ENCODE results near the gene CHMP6. TPM values are rescaled to one million over a fixed set of nuclear protein-coding genes. Genes with fewer than 3 reads are reported as not detected.

Gene CHMP6
- total RNA-seq, 1 experiment from 2014 or later = 15.0 TPM

DNA sequence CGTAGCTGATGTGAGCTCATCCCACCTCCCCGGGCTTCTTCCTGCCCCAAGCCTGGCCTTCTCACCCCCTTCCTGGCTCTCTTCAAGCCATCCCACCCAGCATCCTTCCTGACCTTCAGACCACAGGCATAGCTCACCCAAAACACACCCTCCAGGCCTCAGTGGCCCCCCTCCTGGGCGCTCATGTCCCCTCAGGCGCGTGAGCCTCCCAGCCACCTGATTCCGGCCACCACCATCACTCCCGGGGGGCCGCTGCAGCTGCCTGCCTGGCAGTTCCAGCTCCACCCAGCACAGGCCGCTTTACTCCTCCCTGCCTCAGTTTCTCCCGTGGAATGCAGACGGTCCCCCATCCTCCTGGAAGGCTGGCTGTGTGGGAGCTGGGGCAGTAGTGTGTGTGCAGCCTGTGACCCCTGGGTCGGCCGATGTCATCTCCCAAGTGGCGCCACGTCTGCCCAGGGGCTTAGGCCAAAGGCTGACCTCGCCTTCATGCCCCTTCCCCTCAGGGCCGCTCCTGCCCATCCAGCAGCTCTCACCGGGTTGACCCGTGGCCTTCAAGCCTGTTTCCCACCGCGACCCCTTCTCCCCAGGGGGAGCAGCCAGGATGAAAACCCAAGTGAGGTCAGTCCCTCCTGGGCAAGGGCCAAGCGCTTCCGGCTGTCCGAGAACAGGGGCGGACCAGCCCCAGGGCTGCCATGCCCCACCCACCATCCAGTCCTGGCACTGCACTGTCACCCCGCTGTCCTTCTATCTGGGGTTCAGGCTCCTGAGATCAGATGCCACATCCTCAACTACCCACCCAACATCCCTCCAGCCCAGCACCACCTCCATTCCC is 11.9 kb upstream of the CHMP6 start (continued):
- TF ChIP-seq AFF4 (CRISPR knock-in tag; IDR thresholded peaks at IDR 0.05; ENCODE audit: borderline replicate concordance) = no peak
- TF ChIP-seq, protein P1, sequence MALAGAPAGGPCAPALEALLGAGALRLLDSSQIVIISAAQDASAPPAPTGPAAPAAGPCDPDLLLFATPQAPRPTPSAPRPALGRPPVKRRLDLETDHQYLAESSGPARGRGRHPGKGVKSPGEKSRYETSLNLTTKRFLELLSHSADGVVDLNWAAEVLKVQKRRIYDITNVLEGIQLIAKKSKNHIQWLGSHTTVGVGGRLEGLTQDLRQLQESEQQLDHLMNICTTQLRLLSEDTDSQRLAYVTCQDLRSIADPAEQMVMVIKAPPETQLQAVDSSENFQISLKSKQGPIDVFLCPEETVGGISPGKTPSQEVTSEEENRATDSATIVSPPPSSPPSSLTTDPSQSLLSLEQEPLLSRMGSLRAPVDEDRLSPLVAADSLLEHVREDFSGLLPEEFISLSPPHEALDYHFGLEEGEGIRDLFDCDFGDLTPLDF (CRISPR knock-in tag; IDR thresholded peaks at IDR 0.05) = no peak

- H3K27ac Mint-ChIP-seq = no peak overlapping the region
- ChIA-PET CTCF (interaction anchor here (1.0 to 1.9 kb wide), 7 partner anchors 10 to 554 kb away, joined by 3 to 8 read pairs (median 4); partner anchors contain the start of gene CHMP6), POLR2A (no interaction called here)
- DNase-seq (ENCODE audit: low spot score) (no peak), ATAC-seq (no peak)
- H3K4me1 Mint-ChIP-seq = peaks cover 3% of the 10 kb centered on the region
- no peaks in the 10 kb centered on the region for H3K36me3 Mint-ChIP-seq
- no peaks in the 10 kb centered on the region; the same call in 1 of the 2 replicates for H3K27me3 Mint-ChIP-seq (ENCODE audit: low read depth)
- TF ChIP-seq, protein P2, sequence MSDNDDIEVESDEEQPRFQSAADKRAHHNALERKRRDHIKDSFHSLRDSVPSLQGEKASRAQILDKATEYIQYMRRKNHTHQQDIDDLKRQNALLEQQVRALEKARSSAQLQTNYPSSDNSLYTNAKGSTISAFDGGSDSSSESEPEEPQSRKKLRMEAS (CRISPR knock-in tag; IDR thresholded peaks at IDR 0.05) = no peak
- TF ChIP-seq, protein P3, sequence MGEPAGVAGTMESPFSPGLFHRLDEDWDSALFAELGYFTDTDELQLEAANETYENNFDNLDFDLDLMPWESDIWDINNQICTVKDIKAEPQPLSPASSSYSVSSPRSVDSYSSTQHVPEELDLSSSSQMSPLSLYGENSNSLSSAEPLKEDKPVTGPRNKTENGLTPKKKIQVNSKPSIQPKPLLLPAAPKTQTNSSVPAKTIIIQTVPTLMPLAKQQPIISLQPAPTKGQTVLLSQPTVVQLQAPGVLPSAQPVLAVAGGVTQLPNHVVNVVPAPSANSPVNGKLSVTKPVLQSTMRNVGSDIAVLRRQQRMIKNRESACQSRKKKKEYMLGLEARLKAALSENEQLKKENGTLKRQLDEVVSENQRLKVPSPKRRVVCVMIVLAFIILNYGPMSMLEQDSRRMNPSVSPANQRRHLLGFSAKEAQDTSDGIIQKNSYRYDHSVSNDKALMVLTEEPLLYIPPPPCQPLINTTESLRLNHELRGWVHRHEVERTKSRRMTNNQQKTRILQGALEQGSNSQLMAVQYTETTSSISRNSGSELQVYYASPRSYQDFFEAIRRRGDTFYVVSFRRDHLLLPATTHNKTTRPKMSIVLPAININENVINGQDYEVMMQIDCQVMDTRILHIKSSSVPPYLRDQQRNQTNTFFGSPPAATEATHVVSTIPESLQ (CRISPR knock-in tag; IDR thresholded peaks at IDR 0.05) = no peak
- TF ChIP-seq TP53 (CRISPR knock-in tag; IDR thresholded peaks at IDR 0.05) (no peak), ETV6 (CRISPR knock-in tag; IDR thresholded peaks at IDR 0.05) (no peak), ZNF263 (CRISPR knock-in tag; IDR thresholded peaks at IDR 0.05; ENCODE audit: low read depth) (no peak), IRF2 (CRISPR knock-in tag; IDR thresholded peaks at IDR 0.05; ENCODE audit: borderline replicate concordance, low read depth) (no peak), SMAD3 (CRISPR knock-in tag; IDR thresholded peaks at IDR 0.05; ENCODE audit: borderline replicate concordance) (no peak), NR2C2 (CRISPR knock-in tag; IDR thresholded peaks at IDR 0.05) (no peak), GRHL2 (CRISPR knock-in tag; IDR thresholded peaks at IDR 0.05; ENCODE audit: insufficient replicate concordance, severe bottlenecking) (no peak), RORB (CRISPR knock-in tag; IDR thresholded peaks at IDR 0.05) (no peak), TCF7 (CRISPR knock-in tag; IDR thresholded peaks at IDR 0.05; ENCODE audit: low read depth) (no peak), FOXP1 (CRISPR knock-in tag; IDR thresholded peaks at IDR 0.05; ENCODE audit: borderline replicate concordance) (no peak), NR3C1 (CRISPR knock-in tag; conservative IDR thresholded peaks at IDR 0.05; ENCODE audit: low read depth) (no peak), RELA (CRISPR knock-in tag; IDR thresholded peaks at IDR 0.05; ENCODE audit: borderline replicate concordance) (no peak)
- TF ChIP-seq, protein P4, sequence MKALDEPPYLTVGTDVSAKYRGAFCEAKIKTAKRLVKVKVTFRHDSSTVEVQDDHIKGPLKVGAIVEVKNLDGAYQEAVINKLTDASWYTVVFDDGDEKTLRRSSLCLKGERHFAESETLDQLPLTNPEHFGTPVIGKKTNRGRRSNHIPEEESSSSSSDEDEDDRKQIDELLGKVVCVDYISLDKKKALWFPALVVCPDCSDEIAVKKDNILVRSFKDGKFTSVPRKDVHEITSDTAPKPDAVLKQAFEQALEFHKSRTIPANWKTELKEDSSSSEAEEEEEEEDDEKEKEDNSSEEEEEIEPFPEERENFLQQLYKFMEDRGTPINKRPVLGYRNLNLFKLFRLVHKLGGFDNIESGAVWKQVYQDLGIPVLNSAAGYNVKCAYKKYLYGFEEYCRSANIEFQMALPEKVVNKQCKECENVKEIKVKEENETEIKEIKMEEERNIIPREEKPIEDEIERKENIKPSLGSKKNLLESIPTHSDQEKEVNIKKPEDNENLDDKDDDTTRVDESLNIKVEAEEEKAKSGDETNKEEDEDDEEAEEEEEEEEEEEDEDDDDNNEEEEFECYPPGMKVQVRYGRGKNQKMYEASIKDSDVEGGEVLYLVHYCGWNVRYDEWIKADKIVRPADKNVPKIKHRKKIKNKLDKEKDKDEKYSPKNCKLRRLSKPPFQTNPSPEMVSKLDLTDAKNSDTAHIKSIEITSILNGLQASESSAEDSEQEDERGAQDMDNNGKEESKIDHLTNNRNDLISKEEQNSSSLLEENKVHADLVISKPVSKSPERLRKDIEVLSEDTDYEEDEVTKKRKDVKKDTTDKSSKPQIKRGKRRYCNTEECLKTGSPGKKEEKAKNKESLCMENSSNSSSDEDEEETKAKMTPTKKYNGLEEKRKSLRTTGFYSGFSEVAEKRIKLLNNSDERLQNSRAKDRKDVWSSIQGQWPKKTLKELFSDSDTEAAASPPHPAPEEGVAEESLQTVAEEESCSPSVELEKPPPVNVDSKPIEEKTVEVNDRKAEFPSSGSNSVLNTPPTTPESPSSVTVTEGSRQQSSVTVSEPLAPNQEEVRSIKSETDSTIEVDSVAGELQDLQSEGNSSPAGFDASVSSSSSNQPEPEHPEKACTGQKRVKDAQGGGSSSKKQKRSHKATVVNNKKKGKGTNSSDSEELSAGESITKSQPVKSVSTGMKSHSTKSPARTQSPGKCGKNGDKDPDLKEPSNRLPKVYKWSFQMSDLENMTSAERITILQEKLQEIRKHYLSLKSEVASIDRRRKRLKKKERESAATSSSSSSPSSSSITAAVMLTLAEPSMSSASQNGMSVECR (CRISPR knock-in tag; IDR thresholded peaks at IDR 0.05; ENCODE audit: borderline replicate concordance) = no peak
- H3K9me3 Mint-ChIP-seq = peaks cover 7% of the 10 kb centered on the region
- H3K4me3 Mint-ChIP-seq = peak overlapping the region; percentile 68
These were observed 11.1 kb upstream of the CHMP6 start for GRCh38 chr17:80980397-80981061.

Measured in WTC11 (cell line).